Activated CD8-positive, alpha-beta T cell treated with anti-CD3 and anti-CD28 coated beads, Interleukin-2, amount 10 ng/mL, durations not matched to agents 7 days and 5 days (primary cell): ENCODE measurements around the gene INSM1. TPM values are rescaled to one million over a fixed set of nuclear protein-coding genes. Genes with fewer than 3 reads are reported as not detected.

Experiments used
- ATAC-seq: fragments of 150-1000 bp; cut with Tn5 transposase; one replicate; pipeline ENCODE4 v1.10.0; 2021; ENCODE audit warnings: moderate library complexity
- CTCF ChIA-PET: fragments of 350-600 bp; sonication (Branson Sonifier 250); formaldehyde crosslinking; loops from one replicate; lab custom pipeline; 2021; ENCODE audit warnings: antibody characterized with exemption; lab: Charles Lee
- POLR2A ChIA-PET: fragments of 350-600 bp; sonication (Branson Sonifier 250); formaldehyde crosslinking; loops from one replicate; lab custom pipeline; 2021; ENCODE audit warnings: antibody characterized with exemption; lab: Charles Lee
- DNase-seq: peaks from one replicate; pipeline ENCODE4 v3.0.0-alpha.2; 2020
- H3K27ac Mint-ChIP-seq: one replicate; pipeline ENCODE4 v1.8.0; 2021; ENCODE audit warnings: mild to moderate bottlenecking, mixed read lengths
- H3K27me3 Mint-ChIP-seq: one replicate; pipeline ENCODE4 v1.8.0; 2021; ENCODE audit warnings: low read depth, mixed read lengths
- H3K36me3 Mint-ChIP-seq: one replicate; pipeline ENCODE4 v1.8.0; 2021; ENCODE audit warnings: low read depth, mixed read lengths
- H3K4me1 Mint-ChIP-seq: one replicate; pipeline ENCODE4 v1.8.0; 2021; ENCODE audit warnings: low read depth, mixed read lengths
- H3K4me3 Mint-ChIP-seq: one replicate; pipeline ENCODE4 v1.8.0; 2021; ENCODE audit warnings: mild to moderate bottlenecking, mixed read lengths
- H3K9me3 Mint-ChIP-seq: one replicate; pipeline ENCODE4 v1.8.0; 2022; ENCODE audit warnings: mixed read lengths; ENCODE audit not compliant: insufficient read depth
- total RNA-seq, 2 experiments: library from RNA; stranded (reverse); gene quantifications; one replicate each; pipeline ENCODE4 v1.2.3, GENCODE V29; 2021

The INSM1 gene
- total RNA-seq, 2 experiments from 2014 or later = not detected

DNA sequence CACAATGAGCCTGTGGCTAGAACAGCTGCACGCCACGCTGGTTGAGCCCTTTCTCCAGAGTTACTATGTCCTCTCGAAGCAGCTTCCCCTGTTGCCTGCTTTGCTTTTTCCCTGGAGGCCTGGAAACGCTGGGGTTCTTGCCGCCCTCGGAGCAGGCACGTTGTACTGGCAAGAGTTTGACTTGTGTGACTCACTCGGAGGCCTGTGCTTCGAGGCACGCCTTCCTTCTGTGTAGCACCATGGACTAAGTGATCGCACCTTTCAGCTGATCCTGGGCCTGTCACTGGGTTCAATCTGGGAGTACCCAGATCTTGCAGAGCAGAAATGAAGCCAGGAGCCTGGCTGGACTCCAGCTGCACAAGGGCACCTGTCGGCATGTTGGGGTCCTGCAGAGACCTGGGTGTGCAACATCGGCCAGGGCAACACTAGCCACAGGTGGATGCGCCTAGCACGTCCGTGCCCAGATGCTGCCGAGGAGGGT, 5.2 kb downstream of the INSM1 start:
- DNase-seq (no peak), ATAC-seq (no peak)
- H3K27me3 Mint-ChIP-seq = peaks cover 62% of the 10 kb centered on the region
- no peak overlapping the region for H3K27ac Mint-ChIP-seq
- no peak overlapping the region for H3K4me3 Mint-ChIP-seq
- H3K9me3 Mint-ChIP-seq = no peaks in the 10 kb centered on the region
- POLR2A ChIA-PET = no interaction called here
- CTCF ChIA-PET = no interaction called here
- peaks cover 4% of the 10 kb centered on the region for H3K4me1 Mint-ChIP-seq
- peaks cover 3% of the 10 kb centered on the region for H3K36me3 Mint-ChIP-seq

GRCh38 chr20:20375862-20376261, 8.0 kb downstream of the INSM1 start:
- H3K4me1 Mint-ChIP-seq = no peaks in the 10 kb centered on the region
- H3K27ac Mint-ChIP-seq = no peak overlapping the region
- H3K36me3 Mint-ChIP-seq = no peaks in the 10 kb centered on the region
- CTCF ChIA-PET = no interaction called here
- no peak for ATAC-seq
- peaks cover 50% of the 10 kb centered on the region for H3K27me3 Mint-ChIP-seq
- DNase-seq = no peak
- POLR2A ChIA-PET = no interaction called here
- no peak overlapping the region for H3K4me3 Mint-ChIP-seq
- H3K9me3 Mint-ChIP-seq = no peaks in the 10 kb centered on the region

- Mint-ChIP-seq H3K27me3 (peaks cover 4% of the 10 kb centered on the region), H3K4me3 (no peak overlapping the region), H3K36me3 (no peaks in the 10 kb centered on the region), H3K4me1 (no peaks in the 10 kb centered on the region), H3K27ac (no peak overlapping the region), H3K9me3 (no peaks in the 10 kb centered on the region)
- POLR2A ChIA-PET = no interaction called here
- CTCF ChIA-PET = no interaction called here
- ATAC-seq = no peak
- no peak for DNase-seq
Measured at GRCh38 chr20:20386192-20386591, 18.3 kb downstream of the INSM1 start.

GRCh38 chr20:20390393-20390792, 22.5 kb downstream of the INSM1 start:
- Mint-ChIP-seq H3K27ac (no peak overlapping the region), H3K9me3 (no peaks in the 10 kb centered on the region), H3K4me1 (no peaks in the 10 kb centered on the region), H3K4me3 (no peak overlapping the region), H3K27me3 (no peaks in the 10 kb centered on the region), H3K36me3 (no peaks in the 10 kb centered on the region)
- ChIA-PET CTCF (no interaction called here), POLR2A (no interaction called here)
- DNase-seq (no peak), ATAC-seq (no peak)

- ChIA-PET CTCF (interaction anchor here (1.0 kb wide), 1 partner anchor 16 kb away, joined by 3 read pairs; no protein-coding TSS in a partner anchor), POLR2A (no interaction called here)
- Mint-ChIP-seq H3K27me3 (no peaks in the 10 kb centered on the region), H3K4me3 (no peak overlapping the region), H3K36me3 (no peaks in the 10 kb centered on the region), H3K4me1 (no peaks in the 10 kb centered on the region), H3K9me3 (no peaks in the 10 kb centered on the region), H3K27ac (no peak overlapping the region)
- no peak for ATAC-seq
- DNase-seq = no peak
Measured at GRCh38 chr20:20391115-20391514, 23.2 kb downstream of the INSM1 start.

GRCh38 chr20:20391766-20392165, 23.9 kb downstream of the INSM1 start:
- Mint-ChIP-seq H3K36me3 (no peaks in the 10 kb centered on the region), H3K4me3 (no peak overlapping the region), H3K27me3 (no peaks in the 10 kb centered on the region), H3K4me1 (no peaks in the 10 kb centered on the region), H3K9me3 (no peaks in the 10 kb centered on the region), H3K27ac (no peak overlapping the region)
- no peak for ATAC-seq
- CTCF ChIA-PET = interaction anchor here (1.0 kb wide), 1 partner anchor 15 kb away, joined by 3 read pairs; no protein-coding TSS in a partner anchor
- DNase-seq = no peak
- POLR2A ChIA-PET = no interaction called here

- no peak for DNase-seq
- no peak for ATAC-seq
- no peak overlapping the region for H3K27ac Mint-ChIP-seq
- ChIA-PET POLR2A (no interaction called here), CTCF (no interaction called here)
- H3K4me3 Mint-ChIP-seq = no peak overlapping the region
- no peaks in the 10 kb centered on the region for H3K9me3 Mint-ChIP-seq
- no peaks in the 10 kb centered on the region for H3K27me3 Mint-ChIP-seq
- no peaks in the 10 kb centered on the region for H3K36me3 Mint-ChIP-seq
- no peaks in the 10 kb centered on the region for H3K4me1 Mint-ChIP-seq
Measured at GRCh38 chr20:20393207-20394120, 25.6 kb downstream of the INSM1 start.

GRCh38 chr20:20395087-20395486, 27.2 kb downstream of the INSM1 start:
- CTCF ChIA-PET = no interaction called here
- Mint-ChIP-seq H3K9me3 (no peaks in the 10 kb centered on the region), H3K4me3 (no peak overlapping the region), H3K27ac (no peak overlapping the region), H3K27me3 (no peaks in the 10 kb centered on the region), H3K4me1 (no peaks in the 10 kb centered on the region), H3K36me3 (no peaks in the 10 kb centered on the region)
- ATAC-seq = no peak
- POLR2A ChIA-PET = no interaction called here
- no peak for DNase-seq

GRCh38 chr20:20395903-20396568, 28.1 kb downstream of the INSM1 start:
- Mint-ChIP-seq H3K27ac (no peak overlapping the region), H3K36me3 (no peaks in the 10 kb centered on the region), H3K9me3 (no peaks in the 10 kb centered on the region), H3K4me3 (no peak overlapping the region), H3K27me3 (no peaks in the 10 kb centered on the region), H3K4me1 (no peaks in the 10 kb centered on the region)
- DNase-seq (no peak), ATAC-seq (no peak)
- ChIA-PET CTCF (no interaction called here), POLR2A (interaction anchor here (0.6 kb wide), 1 partner anchor 722 kb away, joined by 4 read pairs; no protein-coding TSS in a partner anchor)

DNA sequence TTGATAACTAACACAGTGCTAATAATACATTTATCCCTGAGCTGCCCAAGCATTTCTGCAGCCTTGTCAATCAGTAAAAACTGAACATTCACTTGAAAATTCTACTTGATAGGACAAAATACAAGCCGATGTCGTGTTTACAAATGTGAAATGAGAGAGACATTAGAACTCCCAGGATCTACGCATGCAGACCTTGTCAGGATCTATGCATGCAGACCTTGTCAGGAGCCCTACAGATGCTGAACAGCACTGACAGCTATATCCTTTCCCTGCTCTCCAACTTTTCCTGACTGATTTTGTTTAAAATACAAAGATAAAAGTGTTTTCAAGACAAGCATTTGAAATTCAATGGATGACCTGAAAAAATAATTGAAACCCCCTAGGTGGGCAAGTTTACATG, 28.9 kb downstream of the INSM1 start:
- no peaks in the 10 kb centered on the region for H3K36me3 Mint-ChIP-seq
- DNase-seq = no peak
- ChIA-PET CTCF (no interaction called here), POLR2A (no interaction called here)
- no peak overlapping the region for H3K4me3 Mint-ChIP-seq
- H3K4me1 Mint-ChIP-seq = no peaks in the 10 kb centered on the region
- no peak overlapping the region for H3K27ac Mint-ChIP-seq
- no peaks in the 10 kb centered on the region for H3K27me3 Mint-ChIP-seq
- H3K9me3 Mint-ChIP-seq = no peaks in the 10 kb centered on the region
- ATAC-seq = no peak

- Mint-ChIP-seq H3K36me3 (no peaks in the 10 kb centered on the region), H3K9me3 (no peaks in the 10 kb centered on the region), H3K27me3 (no peaks in the 10 kb centered on the region), H3K27ac (no peak overlapping the region), H3K4me3 (no peak overlapping the region), H3K4me1 (no peaks in the 10 kb centered on the region)
- ATAC-seq = no peak
- DNase-seq = no peak
- CTCF ChIA-PET = no interaction called here
- POLR2A ChIA-PET = no interaction called here
Measured at GRCh38 chr20:20398123-20398522, 30.2 kb downstream of the INSM1 start.
